ENCODE measurements around the gene NOTCH2. TPM values are rescaled to one million over a fixed set of nuclear protein-coding genes. Genes with fewer than 3 reads are reported as not detected.
"Not testable (repeated sequence)": the region's sequence is repeated elsewhere in the genome, so short reads cannot be mapped to it uniquely, and the experiment has no call there.

NOTCH2 gene
- total RNA-seq = 100 to 1,000 TPM in 1 of 2 donors, 10 to 100 TPM in 1; 93.5 to 129 TPM
- polyA plus RNA-seq (ENCODE audit: insufficient read length in 6 of 6) = 10 to 100 TPM; 69.1 to 87.7 (median 77.5) TPM
- long read RNA-seq, donor 1, partial matches to known transcripts = 36 of 36 reads
- long read RNA-seq, donor 1, other reads (novel, unspliced or antisense) = 0 of 36 reads
- long read RNA-seq, donor 2, full-length matches to known transcripts = 4 of 18 reads
- long read RNA-seq, donor 2, partial matches to known transcripts = 14 of 18 reads
- long read RNA-seq, donor 2, other reads (novel, unspliced or antisense) = 0 of 18 reads
- long read RNA-seq, donor 3, full-length matches to known transcripts = 3 of 14 reads
- long read RNA-seq, donor 3, partial matches to known transcripts = 11 of 14 reads
- long read RNA-seq, donor 3, other reads (novel, unspliced or antisense) = 0 of 14 reads
- long read RNA-seq, donor 4, partial matches to known transcripts = 3 of 3 reads
- long read RNA-seq, donor 4, other reads (novel, unspliced or antisense) = 0 of 3 reads
- long read RNA-seq, donor 5, full-length matches to known transcripts = 2 of 14 reads
- long read RNA-seq, donor 5, partial matches to known transcripts = 12 of 14 reads
- long read RNA-seq, donor 5, other reads (novel, unspliced or antisense) = 0 of 14 reads
- long read RNA-seq, donor 6, full-length matches to known transcripts = 1 of 1 reads
- long read RNA-seq, donor 6, partial matches to known transcripts = 0 of 1 reads
- long read RNA-seq, donor 6, other reads (novel, unspliced or antisense) = 0 of 1 reads
- long read RNA-seq, donor 7, partial matches to known transcripts = 7 of 7 reads
- long read RNA-seq, donor 7, other reads (novel, unspliced or antisense) = 0 of 7 reads
- long read RNA-seq, donor 8, partial matches to known transcripts = 64 of 64 reads
- long read RNA-seq, donor 8, other reads (novel, unspliced or antisense) = 0 of 64 reads
- long read RNA-seq, donor 9 = 0 reads
- long read RNA-seq, donor 10, partial matches to known transcripts = 2 of 3 reads
- long read RNA-seq, donor 10, other reads (novel, unspliced or antisense) = 1 of 3 reads
- long read RNA-seq, donor 11, full-length matches to known transcripts = 1 of 1 reads
- long read RNA-seq, donor 11, partial matches to known transcripts = 0 of 1 reads
- long read RNA-seq, donor 11, other reads (novel, unspliced or antisense) = 0 of 1 reads
- long read RNA-seq, donor 12, partial matches to known transcripts = 21 of 21 reads
- long read RNA-seq, donor 12, other reads (novel, unspliced or antisense) = 0 of 21 reads

- intact Hi-C loops (cut with DNase I); H3K36me3 ChIP-seq; H3K4me1 ChIP-seq; H3K9me3 ChIP-seq; H3K27me3 ChIP-seq: not testable (repeated sequence)
- DNase-seq (peak; percentile 18 to 89 (median 52)), ATAC-seq (peak; percentile 99)
- Histone ChIP-seq H3K4me3 (peak within 1 kb of the TSS; percentile 49 to 61), H3K27ac (peak within 1 kb of the TSS; percentile 82 to 83)
These were observed at the start of gene NOTCH2 for GRCh38 chr1:120069067-120069919. Gene NOTCH2, minus strand, starts transcription at chr1:120069662. Its CDS starts 256 bp downstream, at chr1:120069406.

GRCh38 chr1:120117371-120118177 is 48.1 kb upstream of the NOTCH2 start:
- H3K9me3 ChIP-seq; H3K4me1 ChIP-seq; intact Hi-C loops (cut with DNase I); H3K4me3 ChIP-seq; H3K36me3 ChIP-seq; H3K27me3 ChIP-seq: not testable (repeated sequence)
- peak in 3 of 4 donors; percentile 8 to 56 (median 31) for DNase-seq
- peak overlapping the region in 1 of 2 donors; percentile 14 for H3K27ac ChIP-seq
- peak; percentile 67 for ATAC-seq

DNA sequence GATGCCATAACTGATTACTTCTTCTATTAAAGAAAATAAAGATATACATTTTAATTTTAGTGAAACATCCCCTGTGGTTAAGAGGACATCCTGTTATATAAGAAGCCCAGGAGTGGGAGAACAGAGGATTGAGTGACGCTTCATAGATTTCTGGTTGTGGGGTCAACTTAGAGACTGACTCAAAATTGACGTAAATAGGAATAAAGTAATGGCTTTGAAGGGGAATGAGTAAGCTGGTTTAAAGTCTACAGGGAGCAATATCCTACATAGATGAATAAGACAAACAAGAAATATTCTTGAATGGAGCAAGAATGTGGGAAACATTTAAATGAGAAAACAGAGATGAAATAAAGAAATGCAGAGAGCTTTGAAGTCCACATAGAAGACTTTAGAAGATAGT is 46.6 kb upstream of the NOTCH2 start:
- H3K36me3 ChIP-seq; intact Hi-C loops (cut with DNase I); H3K4me1 ChIP-seq; H3K27ac ChIP-seq; H3K4me3 ChIP-seq; DNase-seq; H3K9me3 ChIP-seq; H3K27me3 ChIP-seq; ATAC-seq: not testable (repeated sequence)

DNA sequence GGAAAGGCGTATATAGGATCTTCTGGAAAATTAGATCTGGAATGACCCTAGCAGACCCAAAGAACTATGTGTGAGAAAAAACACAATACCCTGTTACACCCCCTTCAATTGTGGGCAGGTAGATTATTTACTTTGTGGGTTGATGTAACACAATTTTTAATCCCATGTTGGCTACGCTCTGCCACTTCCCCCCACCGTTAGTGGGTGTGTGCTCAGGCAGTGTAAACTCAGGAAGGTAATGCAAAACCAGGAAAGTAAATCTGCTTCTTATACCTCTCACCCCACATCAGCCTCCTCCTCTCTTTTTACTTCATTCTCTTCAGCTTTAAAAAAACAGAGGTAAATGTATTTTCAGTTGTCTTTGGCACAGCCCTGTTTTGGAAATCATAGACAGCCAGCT is 43.7 kb upstream of the NOTCH2 start:
- peak; percentile 32 for ATAC-seq
- H3K27me3 ChIP-seq; DNase-seq; intact Hi-C loops (cut with DNase I); H3K4me1 ChIP-seq; H3K9me3 ChIP-seq; H3K4me3 ChIP-seq; H3K27ac ChIP-seq; H3K36me3 ChIP-seq: not testable (repeated sequence)

- intact Hi-C loops (cut with DNase I); H3K27me3 ChIP-seq; H3K36me3 ChIP-seq; DNase-seq; H3K4me1 ChIP-seq; H3K27ac ChIP-seq; H3K4me3 ChIP-seq; ATAC-seq; H3K9me3 ChIP-seq: not testable (repeated sequence)
These were observed 42.8 kb upstream of the NOTCH2 start for GRCh38 chr1:120112212-120112611.

GRCh38 chr1:120111771-120112170 is 42.3 kb upstream of the NOTCH2 start:
- H3K4me3 ChIP-seq; intact Hi-C loops (cut with DNase I); H3K27me3 ChIP-seq; H3K36me3 ChIP-seq; H3K9me3 ChIP-seq; H3K4me1 ChIP-seq; H3K27ac ChIP-seq; DNase-seq: not testable (repeated sequence)
- ATAC-seq = peak; percentile 31

- H3K4me3 ChIP-seq; H3K36me3 ChIP-seq; intact Hi-C loops (cut with DNase I); H3K4me1 ChIP-seq; H3K27me3 ChIP-seq; H3K27ac ChIP-seq; DNase-seq; H3K9me3 ChIP-seq; ATAC-seq: not testable (repeated sequence)
These were observed 41.5 kb upstream of the NOTCH2 start for GRCh38 chr1:120111008-120111407.

GRCh38 chr1:120109656-120110055 is 40.2 kb upstream of the NOTCH2 start:
- intact Hi-C loops (cut with DNase I) = not testable (repeated sequence)

GRCh38 chr1:120109180-120109579 is 39.7 kb upstream of the NOTCH2 start:
- H3K4me3 ChIP-seq; H3K9me3 ChIP-seq; H3K27ac ChIP-seq; ATAC-seq; H3K36me3 ChIP-seq; intact Hi-C loops (cut with DNase I); H3K27me3 ChIP-seq; DNase-seq; H3K4me1 ChIP-seq: not testable (repeated sequence)

More at GRCh38 chr1:120109656-120110055, 40.2 kb upstream of the NOTCH2 start:
- not testable (repeated sequence) for H3K27ac ChIP-seq, H3K36me3 ChIP-seq, H3K4me3 ChIP-seq, H3K27me3 ChIP-seq, H3K9me3 ChIP-seq, ATAC-seq, H3K4me1 ChIP-seq
- DNase-seq = peak in 1 of 4 donors; percentile 27

GRCh38 chr1:120105288-120105687 is 35.8 kb upstream of the NOTCH2 start:
- H3K27ac ChIP-seq; DNase-seq; H3K9me3 ChIP-seq; H3K27me3 ChIP-seq; H3K4me1 ChIP-seq; H3K36me3 ChIP-seq; intact Hi-C loops (cut with DNase I); H3K4me3 ChIP-seq; ATAC-seq: not testable (repeated sequence)

GRCh38 chr1:120103768-120104167 is 34.3 kb upstream of the NOTCH2 start:
- DNase-seq; H3K27me3 ChIP-seq; H3K27ac ChIP-seq; intact Hi-C loops (cut with DNase I); H3K9me3 ChIP-seq; H3K36me3 ChIP-seq; H3K4me1 ChIP-seq; H3K4me3 ChIP-seq: not testable (repeated sequence)
- peak; percentile 13 for ATAC-seq

Measured in left lung (tissue), 14 donors.